SK-N-SH treated with all-trans-retinoic acid at 6 μM for 48 hours (cell line): ENCODE data around the gene LYPD6B.

Experiments used
- OSR1 ChIP-seq: fragments of 250-450 bp; sonication (Bioruptor Pico); IDR thresholded peaks from 2 replicates; pipeline ENCODE4 v1.8.0; 2022; ENCODE audit warnings: moderate library complexity, mild to moderate bottlenecking, inconsistent platforms
- RARB ChIP-seq: fragments of 250-450 bp; sonication (Bioruptor Pico); IDR thresholded peaks from 2 replicates; pipeline ENCODE4 v1.8.0; 2021; ENCODE audit warnings: mild to moderate bottlenecking, moderate library complexity
- ZNF565 ChIP-seq: fragments of 450-650 bp; formaldehyde crosslinking; conservative IDR thresholded peaks from 2 replicates; pipeline ENCODE4 v1.5.0; 2020; ENCODE audit warnings: low read depth, mild to moderate bottlenecking, moderate library complexity
- ZNF8 ChIP-seq: fragments of 450-650 bp; formaldehyde crosslinking; IDR thresholded peaks from 2 replicates; pipeline ENCODE4 v1.5.0; 2020; ENCODE audit warnings: mild to moderate bottlenecking, moderate library complexity

DNA sequence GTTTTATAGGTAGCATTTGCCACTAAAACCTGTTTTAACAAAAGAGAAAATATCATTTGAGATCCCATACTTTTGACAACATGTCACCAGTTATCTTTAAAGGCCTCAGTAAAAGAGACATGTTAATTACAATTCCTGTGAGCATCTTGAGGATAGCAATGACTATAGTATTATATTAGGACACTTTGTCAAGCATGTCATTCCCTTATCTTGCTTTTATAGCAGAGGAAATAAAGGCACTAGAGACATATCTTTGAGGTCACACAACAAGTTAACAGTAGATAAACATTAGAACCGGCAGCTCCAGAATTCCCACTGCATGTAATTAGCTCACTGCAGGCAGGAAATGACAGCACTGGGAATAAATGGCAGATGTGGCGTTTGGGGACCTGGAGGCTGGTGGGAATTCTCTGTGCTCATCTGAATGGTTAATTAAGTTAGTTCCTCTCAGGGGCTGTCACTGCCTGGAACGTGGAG is 25.9 kb downstream of the LYPD6B start:
- TF ChIP-seq ZNF8 (CRISPR knock-in tag) (no peak), OSR1 (no peak), RARB (no peak), ZNF565 (no peak)
